DMS79 treated with DMSO at 0.1 percent for 48 hours (cell line): ENCODE data around the gene BCL11B.

Experiments
- DNase-seq: peaks from one replicate; lab custom pipeline; 2025; lab: John Stamatoyannopoulos, UW

BCL11B gene

GRCh38 chr14:99286761-99287160 lies 14.8 kb upstream of the BCL11B start:
- no peak for DNase-seq

- no peak for DNase-seq
Measured at GRCh38 chr14:99284254-99285004, 12.4 kb upstream of the BCL11B start.

- no peak for DNase-seq
Measured at GRCh38 chr14:99282261-99283050, 10.5 kb upstream of the BCL11B start.

- DNase-seq: no peak
Measured at GRCh38 chr14:99281396-99281795, 9.4 kb upstream of the BCL11B start.

GRCh38 chr14:99280852-99281251 lies 8.9 kb upstream of the BCL11B start:
- DNase-seq: no peak

GRCh38 chr14:99280066-99280731 lies 8.2 kb upstream of the BCL11B start:
- DNase-seq: no peak

- DNase-seq: no peak
Measured at GRCh38 chr14:99278836-99279235, 6.8 kb upstream of the BCL11B start.

GRCh38 chr14:99277530-99277929 lies 5.5 kb upstream of the BCL11B start:
- no peak for DNase-seq

- DNase-seq: no peak
Measured at GRCh38 chr14:99276482-99276881, 4.5 kb upstream of the BCL11B start.

GRCh38 chr14:99275222-99275584 lies 3.2 kb upstream of the BCL11B start:
- DNase-seq: no peak

GRCh38 chr14:99274346-99275221 lies 2.6 kb upstream of the BCL11B start:
- peak; percentile 96 for DNase-seq

GRCh38 chr14:99273766-99274345 lies 1.9 kb upstream of the BCL11B start:
- DNase-seq: peak; percentile 56

GRCh38 chr14:99272899-99273765 lies 1.1 kb upstream of the BCL11B start:
- DNase-seq: peak; percentile 75

GRCh38 chr14:99272632-99272898 lies 568 bp upstream of the BCL11B start:
- DNase-seq: no peak

- peak; percentile 70 for DNase-seq
Measured at GRCh38 chr14:99271221-99271941, 616 bp downstream of the BCL11B start.

- DNase-seq: peak; percentile 60
Measured at GRCh38 chr14:99270458-99271220, 1.4 kb downstream of the BCL11B start.

- peak; percentile 79 for DNase-seq
Measured at GRCh38 chr14:99268810-99269707, 2.9 kb downstream of the BCL11B start.
